Upper lobe of right lung (tissue), 1 donor: ENCODE data around the gene ISL2. TPM values are rescaled to one million over a fixed set of nuclear protein-coding genes. Genes with fewer than 3 reads are reported as not detected.
A peak's percentile ranks its signal among the peaks of the same experiment; 100 is the strongest.

Source experiments
- ATAC-seq: fragments of 200-7000 bp; cut with Tn5 transposase; one replicate; pipeline ENCODE4 v1.9.1; 2020; ENCODE audit warnings: mild to moderate bottlenecking, moderate library complexity
- DNase-seq: peaks from one replicate; pipeline ENCODE4 v3.0.0-alpha.2; 2020
- H3K27ac ChIP-seq: fragments of 200-600 bp; one replicate; pipeline ENCODE4 v1.8.0; 2022
- H3K27me3 ChIP-seq: fragments of 200-600 bp; one replicate; pipeline ENCODE4 v1.8.0; 2022; ENCODE audit warnings: mild to moderate bottlenecking
- H3K36me3 ChIP-seq: fragments of 200-600 bp; one replicate; pipeline ENCODE4 v1.8.0; 2022
- H3K4me1 ChIP-seq: fragments of 200-600 bp; one replicate; pipeline ENCODE4 v1.8.0; 2022
- H3K4me3 ChIP-seq: fragments of 200-600 bp; one replicate; pipeline ENCODE4 v1.8.0; 2022; ENCODE audit warnings: mild to moderate bottlenecking
- H3K9me3 ChIP-seq: fragments of 200-600 bp; one replicate; pipeline ENCODE4 v1.8.0; 2022
- intact Hi-C: fragments of 100-400 bp; cut with DNase I; formaldehyde crosslinking; loops from one replicate; pipeline ENCODE4 v1.11.0; 2022
- total RNA-seq: library from RNA; stranded (reverse); fragmentation: NEBNext Ultra II Directional; extraction: Animal tissue kit (Norgen Biotek cat#: 25700); gene quantifications from one replicate; pipeline ENCODE4 v1.2.1, GENCODE V29; 2021
- TF ChIP-seq, protein P1 (sequence below): fragments of 200-600 bp; IDR thresholded peaks from one replicate; pipeline ENCODE4 v1.8.0; 2022; ENCODE audit warnings: antibody characterized with exemption
- donor health status: DM: no; HTN: yes; CAD: no; lungs with severe emphysema.

ISL2 gene
- total RNA-seq, 1 donor from 2014 or later = not detected

DNA sequence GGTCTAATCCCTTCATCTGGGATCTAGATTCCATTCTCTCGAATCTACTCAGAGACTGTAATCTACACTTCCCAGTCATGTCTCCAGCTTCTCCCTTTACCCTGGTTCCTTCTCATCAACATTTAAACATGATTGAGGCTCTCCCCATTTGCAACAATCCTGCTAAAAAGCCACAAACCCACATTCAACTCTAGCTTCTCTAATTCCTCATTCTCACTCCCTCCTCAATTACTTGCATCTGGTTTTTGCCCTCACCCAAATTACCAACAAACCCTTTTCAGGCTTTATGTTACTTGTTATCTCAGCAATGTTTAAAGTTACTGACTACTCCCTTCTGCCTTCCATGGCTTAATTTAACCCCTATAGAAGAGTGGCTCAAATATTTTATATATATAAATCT is 36.8 kb upstream of the ISL2 start:
- ATAC-seq (peak; percentile 27), DNase-seq (no peak)
- no peaks in the 10 kb centered on the region for H3K27me3 ChIP-seq

DNA sequence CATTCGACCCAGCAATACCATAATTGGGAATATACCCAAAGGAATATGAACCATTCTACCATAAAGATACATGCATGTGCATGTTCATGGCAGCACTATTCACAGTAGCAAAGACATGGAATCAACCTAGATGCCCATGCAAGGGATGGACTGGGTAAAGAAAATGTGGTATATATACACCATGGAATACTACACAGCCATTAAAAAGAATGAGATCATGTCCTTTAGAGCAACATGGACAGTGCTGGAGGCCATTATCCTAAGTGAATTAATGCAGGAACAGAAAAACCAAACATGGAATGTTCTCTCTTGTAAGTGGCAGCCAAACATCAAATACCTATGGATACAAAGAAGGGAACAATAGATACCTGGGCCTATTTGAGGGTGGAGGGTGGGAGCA is 32.7 kb upstream of the ISL2 start:
- TF ChIP-seq, protein P1, sequence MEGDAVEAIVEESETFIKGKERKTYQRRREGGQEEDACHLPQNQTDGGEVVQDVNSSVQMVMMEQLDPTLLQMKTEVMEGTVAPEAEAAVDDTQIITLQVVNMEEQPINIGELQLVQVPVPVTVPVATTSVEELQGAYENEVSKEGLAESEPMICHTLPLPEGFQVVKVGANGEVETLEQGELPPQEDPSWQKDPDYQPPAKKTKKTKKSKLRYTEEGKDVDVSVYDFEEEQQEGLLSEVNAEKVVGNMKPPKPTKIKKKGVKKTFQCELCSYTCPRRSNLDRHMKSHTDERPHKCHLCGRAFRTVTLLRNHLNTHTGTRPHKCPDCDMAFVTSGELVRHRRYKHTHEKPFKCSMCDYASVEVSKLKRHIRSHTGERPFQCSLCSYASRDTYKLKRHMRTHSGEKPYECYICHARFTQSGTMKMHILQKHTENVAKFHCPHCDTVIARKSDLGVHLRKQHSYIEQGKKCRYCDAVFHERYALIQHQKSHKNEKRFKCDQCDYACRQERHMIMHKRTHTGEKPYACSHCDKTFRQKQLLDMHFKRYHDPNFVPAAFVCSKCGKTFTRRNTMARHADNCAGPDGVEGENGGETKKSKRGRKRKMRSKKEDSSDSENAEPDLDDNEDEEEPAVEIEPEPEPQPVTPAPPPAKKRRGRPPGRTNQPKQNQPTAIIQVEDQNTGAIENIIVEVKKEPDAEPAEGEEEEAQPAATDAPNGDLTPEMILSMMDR = no peak
- Histone ChIP-seq H3K36me3 (no peaks in the 10 kb centered on the region), H3K27ac (no peak overlapping the region), H3K9me3 (no peaks in the 10 kb centered on the region), H3K4me1 (no peaks in the 10 kb centered on the region), H3K4me3 (no peak overlapping the region), H3K27me3 (no peaks in the 10 kb centered on the region)
- ATAC-seq (no peak), DNase-seq (no peak)
- intact Hi-C loops = no loop called here

More for the DNA sequence above, 36.8 kb upstream of the ISL2 start:
- Histone ChIP-seq H3K36me3 (no peaks in the 10 kb centered on the region), H3K27ac (no peak overlapping the region), H3K9me3 (no peaks in the 10 kb centered on the region), H3K4me1 (no peaks in the 10 kb centered on the region), H3K4me3 (no peak overlapping the region)
- TF ChIP-seq, protein P1 = no peak
- intact Hi-C loops = no loop called here

DNA sequence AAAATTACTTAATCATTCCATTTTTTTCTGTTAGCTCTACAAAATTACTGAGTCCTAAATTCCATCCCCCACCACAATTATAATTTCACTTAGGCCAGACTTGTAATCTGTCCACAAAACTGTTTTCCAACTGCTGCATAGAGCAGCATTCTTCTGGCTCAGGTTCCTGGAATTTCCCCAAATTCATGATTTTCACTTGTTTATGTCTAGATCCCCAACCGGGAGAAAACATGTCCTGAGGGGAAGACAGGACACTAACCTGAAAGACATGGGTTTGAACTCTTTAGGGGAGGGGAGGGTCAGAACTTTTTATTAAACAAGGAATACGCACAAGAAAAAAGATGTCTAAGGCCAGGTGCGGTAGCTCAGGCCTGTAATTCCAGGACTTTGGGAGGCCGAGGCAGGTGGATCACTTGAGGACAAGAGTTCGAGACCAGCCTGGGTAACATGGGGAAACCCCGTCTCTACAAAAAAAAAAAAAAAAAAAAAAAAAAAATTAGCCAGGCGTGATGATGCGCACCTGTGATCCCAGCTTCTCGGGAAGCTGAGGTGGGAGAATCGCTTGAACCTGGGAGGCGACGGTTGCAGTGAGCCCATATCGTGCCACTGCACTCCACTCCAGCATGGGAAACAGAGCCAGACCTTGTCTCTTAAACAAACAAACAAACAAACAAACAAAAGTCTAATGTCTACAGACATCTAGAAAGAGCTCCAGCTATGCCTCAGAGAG is 26.8 kb upstream of the ISL2 start:
- no peaks in the 10 kb centered on the region for H3K36me3 ChIP-seq

DNA sequence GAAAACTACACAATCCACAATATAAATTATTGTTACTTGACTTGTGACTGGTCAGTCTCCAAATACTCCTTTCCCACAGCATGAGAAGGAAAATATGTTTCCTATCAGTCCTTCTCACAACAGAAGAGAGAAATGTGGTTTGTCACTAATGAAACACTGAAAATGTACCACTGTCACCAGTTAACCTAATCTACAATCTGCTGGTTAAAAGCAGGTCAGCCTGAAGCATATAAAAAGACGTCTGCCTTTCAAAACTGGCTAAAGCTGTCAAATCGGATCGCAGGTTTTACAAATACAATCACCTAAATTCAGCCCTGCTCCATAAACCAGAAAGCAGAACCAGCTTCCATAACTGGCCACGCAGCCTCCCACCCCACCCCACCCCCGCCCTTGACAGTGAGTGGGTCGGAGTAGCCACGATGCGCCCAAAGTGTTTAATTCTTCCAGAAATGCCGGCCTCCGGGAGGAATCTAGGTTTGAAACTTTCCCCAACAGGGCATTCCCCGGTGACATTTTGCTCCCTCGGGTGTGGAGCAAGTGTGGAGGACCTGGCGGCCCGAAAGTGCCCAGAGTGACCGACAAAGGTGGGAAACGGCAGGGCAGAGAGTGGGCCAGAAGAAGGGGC is 26.0 kb upstream of the ISL2 start:
- ATAC-seq (peak; percentile 37), DNase-seq (no peak)
- Histone ChIP-seq H3K9me3 (no peaks in the 10 kb centered on the region), H3K4me1 (peaks cover 9% of the 10 kb centered on the region), H3K4me3 (peak overlapping the region; percentile 91), H3K27ac (peak overlapping the region; percentile 92), H3K27me3 (no peaks in the 10 kb centered on the region), H3K36me3 (no peaks in the 10 kb centered on the region)
- intact Hi-C loops = no loop called here
- TF ChIP-seq, protein P1 = no peak

More for the DNA sequence above, 26.8 kb upstream of the ISL2 start:
- Histone ChIP-seq H3K9me3 (no peaks in the 10 kb centered on the region), H3K4me1 (peaks cover 9% of the 10 kb centered on the region), H3K27me3 (no peaks in the 10 kb centered on the region), H3K4me3 (peak overlapping the region; percentile 91), H3K27ac (no peak overlapping the region)
- DNase-seq (no peak), ATAC-seq (no peak)
- intact Hi-C loops = no loop called here
- TF ChIP-seq, protein P1 = no peak

DNA sequence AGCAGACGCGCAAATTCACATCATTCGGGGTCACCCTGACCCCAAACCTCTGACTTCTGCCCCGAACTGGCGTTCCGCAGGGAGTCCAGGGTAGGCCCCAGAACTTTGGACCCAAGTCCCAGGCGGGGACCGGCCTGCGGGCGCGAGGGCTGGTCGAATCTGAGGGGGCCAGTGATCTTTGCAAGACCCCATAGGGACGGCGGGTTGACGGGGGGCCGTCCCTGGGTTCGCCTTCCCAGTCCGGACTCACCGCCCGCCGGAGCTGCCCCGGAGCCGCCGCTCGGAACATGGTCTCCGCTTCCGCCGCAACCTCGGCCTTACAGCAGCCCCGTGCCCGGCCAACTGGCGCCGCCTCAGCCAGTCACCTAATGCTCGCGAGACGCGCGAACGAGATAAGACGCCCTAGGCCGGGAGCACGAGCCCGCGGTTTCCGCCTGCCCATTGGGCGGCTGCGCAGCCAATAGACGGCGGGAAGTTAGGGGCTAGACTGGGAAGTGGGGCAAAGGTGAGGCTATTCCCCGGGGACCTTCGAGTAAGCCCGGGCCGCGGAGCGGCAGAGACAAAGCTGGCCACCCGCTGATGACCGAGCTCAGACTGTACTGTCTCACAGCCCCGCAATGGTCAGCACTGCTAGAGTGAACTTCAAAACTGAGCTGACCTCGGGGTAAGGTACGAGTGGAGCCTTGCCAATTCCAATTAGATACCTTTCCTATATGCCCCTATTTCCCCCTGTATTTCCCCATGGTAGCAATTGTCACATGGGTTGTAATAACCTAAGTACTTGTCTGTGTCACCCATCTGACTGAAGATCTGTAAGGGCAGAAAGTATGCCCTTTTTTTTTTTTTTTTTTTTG is 25.2 kb upstream of the ISL2 start, which contains the start of gene ETFA:
Gene ETFA (minus strand): TSS at position 370 of the 854 bp plus-strand sequence. CDS start 81 bp downstream, at position 289.
- DNase-seq (peak; percentile 99), ATAC-seq (peak; percentile 99)
- Histone ChIP-seq H3K27me3 (no peaks in the 10 kb centered on the region), H3K27ac (peak within 1 kb of the TSS; percentile 92), H3K4me3 (peak within 1 kb of the TSS; percentile 91), H3K36me3 (no peaks in the 10 kb centered on the region), H3K4me1 (peaks cover 9% of the 10 kb centered on the region), H3K9me3 (no peaks in the 10 kb centered on the region)
- TF ChIP-seq, protein P1 = no peak
- intact Hi-C loops = no loop called here
